Measurements from ENCODE around the gene HS6ST3.

Gene HS6ST3

DNA sequence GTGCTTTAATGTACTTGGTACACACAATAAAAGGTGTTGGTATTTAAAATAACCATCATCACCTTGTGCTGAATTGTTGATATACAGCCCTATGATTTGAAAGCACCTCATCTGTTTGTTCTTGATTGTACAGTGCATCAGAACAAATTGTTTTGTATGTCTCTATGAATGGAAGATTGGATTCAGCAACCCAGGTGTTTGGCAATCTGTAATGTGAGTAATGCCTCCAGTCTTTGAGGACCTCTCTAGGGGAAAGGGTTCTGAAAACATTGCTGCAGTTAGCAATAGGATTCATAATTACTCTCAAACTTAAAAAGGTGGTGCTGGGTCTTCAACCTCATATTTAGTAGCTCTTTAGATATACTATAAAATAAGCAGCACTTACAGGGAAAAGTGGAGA is 562.6 kb downstream of the HS6ST3 start:
- no peak for DNase-seq (ENCODE audit: low spot score)

DNA sequence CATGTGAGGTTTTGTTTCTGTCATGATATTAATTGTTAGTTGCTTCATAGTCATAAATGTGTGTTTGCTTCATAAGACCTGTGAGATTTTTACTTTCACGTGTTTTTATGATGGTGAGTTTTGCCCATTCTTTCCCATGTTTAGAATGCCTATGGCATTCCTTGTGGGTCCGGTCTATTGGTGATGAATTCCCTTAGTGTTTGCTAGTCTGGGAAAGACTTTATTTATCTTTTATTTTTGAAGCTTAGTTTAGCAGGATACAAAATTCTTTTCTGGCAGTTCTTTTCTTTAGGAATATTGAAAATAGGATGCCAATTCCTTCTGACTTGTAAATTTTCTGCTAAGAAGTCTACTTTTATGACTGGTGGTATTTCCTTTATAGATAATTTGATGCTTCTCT is 571.7 kb downstream of the HS6ST3 start:
- DNase-seq (ENCODE audit: low spot score), result no peak

DNA sequence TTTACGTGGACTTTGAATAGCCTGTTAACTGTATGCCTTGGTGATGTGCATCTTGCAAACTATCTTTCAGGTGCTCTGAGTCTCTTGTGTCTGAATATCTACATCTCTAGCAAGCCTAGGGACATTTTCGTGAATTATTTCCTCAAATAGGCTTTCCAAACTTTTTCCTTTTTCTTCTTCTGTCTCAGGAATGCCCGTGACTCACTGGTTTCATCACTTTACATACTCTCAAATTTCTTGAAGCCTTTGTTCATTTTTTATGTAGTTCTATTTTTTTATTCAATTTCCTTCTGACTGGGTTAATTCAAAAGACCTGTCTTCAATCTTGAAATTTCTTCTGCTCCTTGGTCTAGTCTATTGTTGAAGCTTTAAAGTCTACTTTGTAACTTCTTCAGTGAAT is 572.1 kb downstream of the HS6ST3 start:
- DNase-seq (ENCODE audit: low spot score), result no peak

DNA sequence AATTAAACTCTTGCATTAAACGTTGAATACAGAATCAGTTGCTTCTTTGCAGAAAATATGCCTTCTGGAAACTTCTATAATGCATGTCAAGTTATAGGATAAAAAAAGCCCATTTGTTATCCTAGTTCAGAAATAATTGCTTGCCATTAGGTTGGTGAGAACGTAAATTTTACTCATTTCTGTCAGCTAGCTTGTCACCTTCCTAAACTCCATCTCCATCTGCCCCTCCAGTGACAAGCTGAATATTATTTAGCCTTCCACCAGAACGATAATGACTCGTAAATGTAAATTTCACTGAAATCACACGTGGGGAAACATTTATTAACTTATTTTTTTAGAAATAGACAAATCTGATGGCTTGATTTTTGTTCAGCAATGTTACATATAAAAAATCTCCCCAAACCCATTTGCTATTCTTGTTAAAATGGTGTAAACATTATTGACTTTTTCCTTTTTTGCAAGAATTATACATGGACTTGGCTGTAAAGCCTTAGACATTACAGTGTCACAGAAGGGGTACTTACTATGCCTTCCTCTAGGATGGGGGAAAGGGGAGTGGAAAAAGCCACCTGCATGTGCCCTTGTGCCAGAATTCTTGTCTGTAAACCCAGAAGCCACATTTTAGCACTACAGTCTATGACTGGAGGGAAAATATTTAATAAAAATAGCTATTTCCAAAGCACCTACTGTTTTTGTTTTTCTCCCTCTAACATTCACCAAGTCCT is 577.5 kb downstream of the HS6ST3 start:
- DNase-seq (ENCODE audit: low spot score), result no peak

DNA sequence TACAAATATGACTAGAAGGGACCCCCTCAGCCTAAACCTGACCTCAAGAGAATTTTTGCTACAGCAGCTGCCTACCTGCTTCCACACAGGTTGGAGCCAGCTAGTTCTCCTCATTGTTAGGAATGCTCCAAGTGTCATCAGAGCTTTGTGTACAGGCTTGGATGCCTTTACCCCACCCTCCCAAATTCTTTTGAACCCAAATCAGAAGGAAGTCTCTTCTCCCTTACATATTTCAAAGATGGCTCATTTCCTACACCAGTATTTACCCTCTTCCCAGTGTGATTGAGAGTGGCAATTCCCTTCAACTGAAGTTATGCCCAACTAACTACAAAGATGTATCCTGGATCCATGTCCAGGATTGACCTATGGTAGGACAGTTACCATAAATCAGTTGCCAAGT is 581.2 kb downstream of the HS6ST3 start:
- DNase-seq (ENCODE audit: low spot score), result no peak

DNA sequence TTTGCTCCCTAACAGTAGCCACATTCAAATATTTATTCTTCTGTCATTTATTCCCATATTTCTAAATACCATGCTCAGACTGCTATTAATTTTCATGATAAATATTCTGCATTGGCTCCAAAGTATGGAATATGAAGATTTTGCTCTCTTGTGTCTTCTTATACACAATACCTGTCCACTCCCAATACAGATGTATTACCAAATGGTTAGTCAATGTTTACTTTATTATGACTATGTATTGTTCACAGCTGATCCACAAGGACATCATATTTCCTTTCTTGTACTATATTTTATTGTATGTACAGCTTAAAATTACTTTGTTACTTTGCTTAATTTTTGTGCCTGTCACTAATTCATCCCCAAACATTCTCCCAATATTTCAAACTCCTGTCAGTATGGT is 582.1 kb downstream of the HS6ST3 start:
- DNase-seq (ENCODE audit: low spot score), result no peak

DNA sequence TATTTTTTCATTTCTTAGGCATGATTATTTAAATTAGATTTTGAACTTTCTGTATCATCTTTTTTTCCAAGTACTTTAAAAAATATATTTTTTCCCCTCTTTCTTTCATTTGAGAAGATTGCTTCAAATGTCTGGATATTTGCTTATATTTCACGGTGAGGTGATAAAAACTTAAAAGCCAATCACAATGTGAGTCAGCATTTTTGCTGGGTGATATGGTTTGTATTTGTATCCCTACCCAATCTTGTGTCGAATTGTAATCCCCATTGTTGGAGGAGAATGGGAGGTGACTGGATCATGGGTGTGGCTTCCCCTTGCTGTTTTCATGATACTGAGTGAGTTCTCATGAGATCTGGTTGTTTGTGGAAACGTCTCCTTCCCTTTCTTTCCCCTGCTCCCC is 583.9 kb downstream of the HS6ST3 start:
- DNase-seq (ENCODE audit: low spot score), result no peak

DNA sequence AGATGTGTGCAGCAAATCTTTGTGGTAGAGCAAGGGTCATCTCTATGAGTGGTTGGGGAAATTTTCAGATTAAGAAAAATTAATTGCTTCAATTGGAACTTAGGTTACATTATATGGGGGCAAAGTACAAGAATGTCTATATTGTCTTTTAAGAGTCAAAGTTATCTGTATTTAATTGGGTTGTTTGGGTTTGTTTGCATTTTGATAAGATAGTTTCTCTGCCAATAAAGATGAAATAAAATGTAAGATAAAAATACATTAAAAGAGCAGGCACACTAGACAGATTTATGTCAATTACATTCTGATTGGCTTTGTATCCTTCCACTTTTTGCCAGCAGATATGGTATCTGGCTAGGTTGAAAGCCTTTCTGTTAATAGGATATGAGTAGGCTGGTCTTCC is 587.1 kb downstream of the HS6ST3 start:
- no peak for DNase-seq (ENCODE audit: low spot score)

DNA sequence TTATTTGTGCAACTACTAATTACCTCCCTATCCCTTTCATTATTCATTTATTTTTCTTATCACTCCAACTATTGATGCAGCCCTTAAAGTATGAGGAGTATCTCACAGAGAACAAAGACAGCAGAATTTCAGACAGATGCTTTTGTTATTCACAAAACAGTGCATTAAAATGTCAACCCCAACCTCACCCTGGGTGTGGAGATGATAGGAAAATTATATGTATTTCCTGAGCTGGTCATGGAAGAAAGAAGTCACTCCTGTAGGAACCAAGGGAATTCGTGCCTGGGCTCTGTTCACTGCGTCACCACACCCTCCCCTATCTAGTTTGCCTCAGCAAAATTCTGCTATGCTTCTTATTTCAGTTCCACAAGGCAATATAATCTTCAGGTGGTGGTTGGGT is 588.9 kb downstream of the HS6ST3 start:
- no peak for DNase-seq (ENCODE audit: low spot score)

DNA sequence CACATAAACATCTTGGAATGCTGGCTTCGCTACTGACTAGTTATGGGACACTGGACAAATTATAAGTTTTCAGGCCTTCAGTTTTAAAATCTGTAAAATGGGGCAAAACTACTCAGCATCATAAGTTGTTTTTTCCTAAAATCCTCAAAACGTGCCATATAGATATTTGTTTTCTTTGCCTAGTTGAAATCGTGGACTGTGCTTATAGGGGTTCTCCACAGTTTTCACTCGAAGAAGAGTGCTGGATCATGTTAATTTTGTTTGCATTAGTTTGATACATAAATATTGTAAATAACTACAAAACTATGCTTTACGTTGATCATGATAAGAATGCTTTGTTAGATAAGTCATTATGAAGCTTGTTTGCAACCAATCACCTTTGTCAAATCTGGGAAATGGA is 591.0 kb downstream of the HS6ST3 start:
- no peak for DNase-seq (ENCODE audit: low spot score)

DNA sequence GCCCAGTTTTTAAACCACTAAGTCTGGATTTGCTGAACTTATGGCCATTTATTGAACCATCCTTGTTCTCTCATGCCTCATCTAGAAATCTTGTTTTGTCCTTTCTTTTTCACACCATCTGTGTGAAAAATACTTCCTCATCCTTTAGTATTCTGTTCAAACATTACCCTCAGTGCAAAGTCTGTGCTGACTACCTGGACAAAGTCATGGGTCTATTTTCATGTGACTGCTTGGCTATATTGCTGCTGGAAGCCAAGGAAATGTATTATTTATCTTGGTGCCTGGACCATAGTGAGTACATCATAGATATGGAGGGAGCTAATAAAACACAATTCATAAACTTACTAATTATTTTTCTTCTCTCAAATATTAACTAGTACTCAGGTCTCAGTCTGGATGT is 591.9 kb downstream of the HS6ST3 start:
- no peak for DNase-seq (ENCODE audit: low spot score)

DNA sequence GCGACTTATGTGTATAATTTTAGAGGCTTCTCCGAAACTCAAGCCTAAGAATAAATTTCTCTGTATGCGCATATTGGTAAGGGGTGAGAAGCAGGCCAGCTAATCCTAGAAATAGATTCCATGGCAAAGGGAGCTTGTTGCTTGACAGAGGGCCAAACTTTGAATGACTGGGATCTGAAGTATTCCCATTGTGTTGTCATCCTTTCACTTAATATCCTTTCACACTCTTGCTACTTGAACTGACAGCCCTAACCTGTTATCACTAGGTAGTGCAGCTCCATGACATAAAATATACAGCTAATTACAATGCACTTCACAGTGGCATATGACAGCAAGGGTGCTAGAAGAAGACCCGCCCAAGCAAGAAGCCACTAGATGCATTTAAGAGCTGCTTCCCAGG is 594.6 kb downstream of the HS6ST3 start:
- no peak for DNase-seq (ENCODE audit: low spot score)

DNA sequence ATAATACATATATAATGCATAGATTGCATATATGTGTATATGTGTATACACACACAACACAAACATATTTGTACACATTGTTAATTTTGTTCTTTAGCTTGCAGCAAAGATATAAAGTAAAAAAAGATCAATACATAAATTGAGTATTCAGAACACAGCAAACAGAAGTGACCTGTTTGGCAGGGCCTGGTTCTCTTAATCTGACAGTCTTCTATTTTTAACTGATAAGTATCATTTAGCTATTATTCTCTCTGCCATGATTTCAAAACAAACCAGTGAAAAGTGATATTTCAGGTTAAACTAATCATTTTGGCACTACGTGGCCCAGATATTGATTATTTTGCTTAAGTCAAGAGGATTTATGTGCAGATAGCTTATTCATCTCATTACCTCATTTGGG is 595.0 kb downstream of the HS6ST3 start:
- DNase-seq (ENCODE audit: low spot score), result no peak

DNA sequence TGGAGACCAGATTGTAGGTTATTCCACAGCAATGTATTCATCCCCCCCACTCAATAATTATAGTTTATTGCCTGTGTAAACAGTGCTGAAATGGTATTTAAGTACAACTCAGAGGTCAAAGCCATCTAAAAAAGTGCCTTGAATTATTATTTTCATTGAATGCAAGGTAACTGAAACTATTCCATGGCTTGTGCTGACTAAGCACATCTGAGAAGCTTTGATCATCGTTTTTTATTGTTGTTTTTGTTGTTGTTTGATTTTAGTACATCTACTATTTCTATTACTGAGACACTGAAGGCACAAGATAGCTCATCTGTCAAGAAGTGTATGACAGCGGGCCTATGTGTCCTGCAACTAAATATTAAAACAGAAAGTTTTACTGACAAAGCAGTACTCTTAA is 596.4 kb downstream of the HS6ST3 start:
- DNase-seq (ENCODE audit: low spot score), result no peak

DNA sequence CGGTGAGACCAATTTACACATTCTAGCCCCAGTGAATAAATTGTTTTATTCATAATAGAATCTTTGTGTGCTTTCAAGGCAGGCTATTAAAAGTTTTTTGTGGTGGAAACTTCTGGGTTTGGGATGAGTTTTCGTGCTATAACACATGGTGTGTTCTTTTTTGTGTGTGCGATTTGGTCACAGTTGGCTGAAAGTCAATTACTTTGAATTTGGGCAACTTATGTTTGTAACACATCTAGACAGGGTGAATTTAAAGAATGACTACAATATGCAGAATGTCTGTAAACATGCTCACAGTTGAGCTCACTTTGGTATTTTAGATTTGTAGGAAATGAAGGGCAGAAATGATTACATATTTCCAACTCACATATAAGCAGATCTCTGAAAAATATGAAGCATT is 597.3 kb downstream of the HS6ST3 start:
- DNase-seq (ENCODE audit: low spot score), result no peak

DNA sequence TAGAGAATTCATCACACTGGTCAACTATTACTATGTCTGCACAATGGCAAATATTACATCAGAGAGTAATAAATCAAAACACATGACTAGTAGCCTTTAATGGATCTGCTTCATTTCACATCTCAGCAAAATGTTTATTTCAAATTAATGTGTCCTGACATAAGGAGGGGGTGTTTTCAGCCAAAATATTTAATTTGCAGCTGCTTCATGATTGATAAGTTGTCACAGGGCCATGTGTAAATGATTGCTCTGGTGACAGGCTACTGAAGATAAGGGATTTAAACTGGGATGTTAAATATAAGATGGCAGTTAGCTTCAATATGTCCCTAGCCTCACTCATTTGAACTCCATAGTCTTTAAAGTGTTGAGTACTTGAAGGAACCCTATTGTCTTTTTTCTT is 601.1 kb downstream of the HS6ST3 start:
- no peak for DNase-seq (ENCODE audit: low spot score)

DNA sequence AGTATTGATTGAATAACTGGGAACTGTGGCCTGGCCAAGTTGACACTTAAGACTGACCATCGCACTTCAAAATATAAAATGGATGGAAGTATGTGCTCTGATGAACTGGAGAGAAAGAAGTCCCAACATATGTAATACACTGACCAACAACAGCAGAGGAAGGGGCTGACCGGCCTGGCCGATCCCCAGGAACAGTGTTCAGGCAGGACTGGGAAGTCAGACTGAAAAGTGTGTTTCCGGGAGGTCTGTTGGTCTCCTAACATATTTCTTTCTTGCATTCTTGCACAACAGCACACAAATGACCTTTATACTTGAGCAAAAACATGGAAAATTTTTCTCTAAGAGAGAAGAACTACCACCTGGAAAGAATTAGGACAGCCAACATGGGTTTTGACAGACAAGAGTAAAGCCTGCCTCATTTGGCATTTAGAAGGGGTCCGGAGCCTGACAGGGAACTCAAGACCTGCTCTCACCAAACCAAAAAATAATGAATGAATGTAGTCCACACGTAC is 606.5 kb downstream of the HS6ST3 start:
- no peak for DNase-seq (ENCODE audit: low spot score)

DNA sequence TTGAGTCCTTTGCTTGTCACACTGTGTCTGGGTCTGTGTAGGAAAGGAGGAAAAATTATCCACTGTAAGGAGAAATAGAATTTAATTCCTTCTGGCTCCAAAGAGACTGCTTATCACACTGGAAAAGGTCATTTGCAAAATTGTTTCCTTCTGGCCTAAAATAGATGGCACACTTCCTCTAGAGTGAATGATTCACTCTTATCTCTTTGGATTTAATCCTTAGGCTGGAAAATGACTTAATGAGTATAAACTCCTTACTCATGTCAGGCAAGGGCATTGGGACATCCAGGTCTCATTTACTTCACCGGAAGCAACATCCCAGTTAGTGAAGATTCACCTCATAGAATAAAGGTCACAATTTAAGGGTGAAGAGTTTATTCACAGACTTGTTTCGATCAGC is 610.8 kb downstream of the HS6ST3 start:
- DNase-seq (ENCODE audit: low spot score), result no peak

DNA sequence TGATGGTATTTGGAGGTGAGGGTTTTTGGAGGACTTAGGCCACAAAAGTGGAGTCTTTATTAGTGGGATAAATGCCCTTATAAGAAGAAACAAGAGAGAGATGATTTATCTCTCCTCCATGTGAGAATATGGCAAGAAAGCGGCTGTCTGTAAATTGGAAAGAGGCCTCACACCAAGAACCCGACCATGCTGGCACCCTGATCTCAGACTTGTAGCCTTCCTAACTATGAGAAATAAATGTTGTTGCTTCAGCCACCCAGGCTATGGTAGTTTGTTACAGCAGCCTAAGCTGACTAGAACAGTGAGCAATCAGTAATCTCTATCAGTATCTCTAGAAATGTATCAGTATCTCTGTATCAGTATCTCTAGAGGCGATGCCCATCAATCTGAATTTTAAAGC is 617.2 kb downstream of the HS6ST3 start:
- DNase-seq (ENCODE audit: low spot score), result no peak

DNA sequence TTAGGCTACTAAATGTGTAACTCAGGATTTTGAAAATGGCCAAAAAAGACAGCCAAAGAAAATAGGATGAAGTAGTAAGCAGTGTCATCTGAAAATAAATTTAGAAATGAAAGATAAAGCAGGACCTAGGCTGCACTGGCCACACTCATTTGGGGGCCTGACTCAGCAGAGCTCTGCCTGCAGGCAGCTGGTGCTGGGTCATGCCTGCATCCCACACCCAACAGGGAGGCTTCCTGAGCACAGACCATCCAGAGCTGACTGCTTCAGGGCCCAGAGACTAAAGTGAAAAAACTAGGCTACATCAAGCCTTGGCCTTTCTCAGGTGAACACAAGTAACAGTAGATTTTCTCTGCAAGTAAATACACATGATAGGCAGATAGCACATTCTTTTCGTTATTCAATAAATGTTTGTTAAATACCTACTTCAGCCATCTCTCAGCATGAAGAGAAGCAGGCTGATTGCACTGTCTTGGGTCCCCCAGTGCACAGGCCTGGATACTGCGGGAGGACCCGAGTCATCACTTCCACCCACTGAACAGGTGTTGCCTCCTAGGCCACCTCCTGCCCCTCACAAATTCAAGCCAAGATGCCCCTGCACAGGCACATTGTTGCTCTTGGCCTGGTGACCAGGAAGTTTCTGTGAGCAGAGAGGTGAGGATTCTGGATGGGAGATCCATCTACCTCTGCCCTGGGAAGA is 620.4 kb downstream of the HS6ST3 start:
- no peak for DNase-seq (ENCODE audit: low spot score)

DNA sequence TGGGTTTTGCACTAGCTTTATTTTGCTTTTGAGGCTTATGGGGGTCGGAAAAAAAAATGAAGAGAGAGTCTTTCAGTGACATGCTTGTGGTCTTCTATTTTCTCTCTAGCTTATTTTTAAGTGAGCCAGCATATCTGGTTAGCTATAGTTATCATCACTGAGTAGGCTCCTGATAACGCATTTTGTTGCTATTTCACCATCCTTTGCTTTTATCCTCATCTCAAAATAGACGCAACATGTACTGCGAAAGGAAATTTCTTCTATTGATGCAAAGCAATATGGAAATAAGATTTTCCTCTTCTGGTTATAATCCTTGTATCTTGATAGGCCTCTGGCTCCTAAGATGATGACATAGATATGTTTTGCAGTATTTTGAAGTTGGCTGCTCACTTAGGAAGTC is 630.5 kb downstream of the HS6ST3 start:
- DNase-seq (ENCODE audit: low spot score), result no peak

DNA sequence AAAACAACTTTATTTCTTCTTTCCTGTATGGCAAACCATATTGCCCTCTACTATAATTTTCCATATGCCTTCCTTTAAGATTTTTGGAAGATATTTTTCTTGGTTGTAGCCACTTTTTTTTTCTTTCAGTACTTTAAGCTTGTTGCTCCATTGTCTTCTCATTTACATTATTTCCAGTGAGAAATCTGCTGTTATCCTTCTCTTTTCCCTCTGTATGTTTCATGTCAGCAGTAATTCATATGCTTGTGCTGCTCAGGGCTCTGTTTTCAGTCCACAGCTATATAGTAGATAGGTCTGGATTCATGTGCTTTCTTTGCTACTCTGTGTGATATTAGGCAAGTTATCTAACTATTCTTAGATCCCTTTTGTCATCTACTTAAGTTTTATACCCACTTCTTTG is 636.7 kb downstream of the HS6ST3 start:
- no peak for DNase-seq (ENCODE audit: low spot score)

DNA sequence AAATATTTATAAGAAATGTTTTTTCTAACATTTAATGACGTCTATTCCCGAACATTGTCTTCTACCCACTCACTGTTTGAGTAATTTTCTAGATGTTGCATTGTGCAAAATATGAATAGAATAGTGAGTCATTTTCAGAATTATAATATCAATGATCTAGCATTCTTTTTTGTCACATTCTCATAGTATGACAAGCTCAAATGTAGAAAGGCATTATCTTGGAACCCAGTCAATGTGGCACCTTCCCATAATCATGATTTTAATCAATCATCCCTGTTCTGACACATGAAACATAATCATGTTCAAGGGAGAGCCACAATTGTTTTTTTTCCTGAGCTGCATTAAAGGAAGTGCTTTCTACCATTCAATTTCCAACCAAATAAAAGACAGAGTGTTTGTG is 638.6 kb downstream of the HS6ST3 start:
- no peak for DNase-seq (ENCODE audit: low spot score)

DNA sequence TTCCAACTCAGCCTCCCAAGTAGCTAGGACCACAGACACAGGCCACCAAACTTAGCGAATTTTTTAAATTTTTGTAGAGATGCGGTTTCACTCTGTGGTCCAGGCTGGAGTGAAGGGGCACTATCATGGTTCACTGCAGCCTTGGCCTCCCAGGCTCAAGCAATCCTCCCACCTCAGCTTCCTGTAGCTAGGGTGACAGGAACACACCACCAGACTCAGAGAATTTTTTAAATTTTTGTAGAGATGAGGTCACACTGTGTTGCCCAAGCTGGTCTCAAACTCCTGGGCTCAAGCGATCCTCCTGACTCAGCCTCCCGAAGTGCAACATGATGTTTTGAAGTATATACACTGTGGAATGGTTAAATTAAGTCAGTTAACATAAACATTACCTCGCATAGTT is 640.8 kb downstream of the HS6ST3 start:
- DNase-seq (ENCODE audit: low spot score), result no peak

Data from Ammon's horn (tissue), 1 donor.